Activated CD8-positive, alpha-beta memory T cell treated with anti-CD3 and anti-CD28 coated beads, Interleukin-2, amount 10 ng/mL, durations not matched to agents 7 days and 5 days (primary cell): ENCODE data around the gene TMEM252. TPM values are rescaled to one million over a fixed set of nuclear protein-coding genes. Genes with fewer than 3 reads are reported as not detected.

Experiments
- ATAC-seq: fragments of 150-1000 bp; cut with Tn5 transposase; one replicate; pipeline ENCODE4 v1.10.0; 2021; ENCODE audit warnings: moderate library complexity
- CTCF ChIA-PET: fragments of 350-600 bp; sonication (Branson Sonifier 250); formaldehyde crosslinking; loops from one replicate; lab custom pipeline; 2021; ENCODE audit warnings: antibody characterized with exemption; lab: Charles Lee
- DNase-seq: peaks from one replicate; pipeline ENCODE4 v3.0.0-alpha.2; 2020
- H3K27ac Mint-ChIP-seq: one replicate; pipeline ENCODE4 v1.8.0; 2021; ENCODE audit warnings: mild to moderate bottlenecking, mixed read lengths
- H3K27me3 Mint-ChIP-seq: one replicate; pipeline ENCODE4 v1.8.0; 2021; ENCODE audit warnings: mixed read lengths
- H3K36me3 Mint-ChIP-seq: one replicate; pipeline ENCODE4 v1.8.0; 2021; ENCODE audit warnings: mild to moderate bottlenecking, mixed read lengths
- H3K4me1 Mint-ChIP-seq: one replicate; pipeline ENCODE4 v1.8.0; 2021; ENCODE audit warnings: mixed read lengths
- H3K4me3 Mint-ChIP-seq: one replicate; pipeline ENCODE4 v1.8.0; 2021; ENCODE audit warnings: mild to moderate bottlenecking, moderate library complexity, mixed read lengths
- H3K9me3 Mint-ChIP-seq: one replicate; pipeline ENCODE4 v1.8.0; 2022; ENCODE audit warnings: low read depth, mixed read lengths
- total RNA-seq, 2 experiments: library from RNA; stranded (reverse); gene quantifications; one replicate each; pipeline ENCODE4 v1.2.3, GENCODE V29; 2021

TMEM252 gene
- total RNA-seq, 2 experiments from 2014 or later, result not detected

DNA sequence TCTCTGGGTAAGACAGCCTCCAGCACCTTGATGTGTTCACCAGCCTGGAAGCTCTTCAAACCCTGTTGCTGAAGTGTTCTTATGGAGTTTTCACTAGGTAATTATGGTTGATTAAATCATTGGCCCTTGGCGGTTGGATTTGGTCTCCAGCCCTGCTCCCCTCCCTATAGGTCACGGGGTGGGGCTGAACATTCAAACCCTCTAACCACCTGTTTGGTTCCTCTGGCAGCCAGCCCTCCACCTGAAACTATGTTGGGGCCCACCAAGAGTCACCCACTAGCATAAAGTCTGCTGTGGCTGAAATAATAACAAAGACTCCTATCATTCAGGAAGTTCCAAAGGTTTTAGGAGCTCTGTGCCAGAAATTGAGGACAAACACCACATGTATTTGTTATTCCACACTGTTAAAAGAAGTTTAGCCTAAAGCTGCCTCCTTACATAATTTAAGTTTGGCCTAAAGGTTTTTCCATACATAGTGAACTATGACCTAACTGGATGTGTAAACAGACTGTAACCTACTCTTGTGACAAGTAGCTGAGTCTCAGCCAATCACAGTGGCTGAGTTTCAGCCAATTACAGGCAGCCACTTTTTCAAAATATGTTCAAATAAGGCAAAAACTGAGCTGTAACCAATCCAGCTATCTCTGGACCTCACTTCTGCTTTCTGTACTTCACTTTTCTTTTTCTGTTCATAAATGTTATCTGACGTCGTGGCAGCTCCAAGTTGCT is 34.8 kb downstream of the TMEM252 start:
- H3K9me3 Mint-ChIP-seq, result no peaks in the 10 kb centered on the region
- no peaks in the 10 kb centered on the region for H3K4me1 Mint-ChIP-seq
- DNase-seq (no peak), ATAC-seq (no peak)
- CTCF ChIA-PET, result no interaction called here
- H3K27me3 Mint-ChIP-seq, result no peaks in the 10 kb centered on the region
- no peak overlapping the region for H3K27ac Mint-ChIP-seq
- H3K36me3 Mint-ChIP-seq, result no peaks in the 10 kb centered on the region
- H3K4me3 Mint-ChIP-seq, result no peak overlapping the region

GRCh38 chr9:68502279-68502678 is 38.4 kb downstream of the TMEM252 start:
- no peak overlapping the region for H3K4me3 Mint-ChIP-seq

GRCh38 chr9:68500457-68501381 is 40.0 kb downstream of the TMEM252 start:
- H3K36me3 Mint-ChIP-seq, result no peaks in the 10 kb centered on the region
- H3K27me3 Mint-ChIP-seq, result peaks cover 2% of the 10 kb centered on the region
- CTCF ChIA-PET, result no interaction called here
- H3K4me1 Mint-ChIP-seq, result peaks cover 3% of the 10 kb centered on the region
- no peak for ATAC-seq
- H3K9me3 Mint-ChIP-seq, result no peaks in the 10 kb centered on the region
- DNase-seq, result no peak
- H3K27ac Mint-ChIP-seq, result no peak overlapping the region
- no peak overlapping the region for H3K4me3 Mint-ChIP-seq

More at GRCh38 chr9:68502279-68502678, 38.4 kb downstream of the TMEM252 start:
- Mint-ChIP-seq H3K27ac (no peak overlapping the region), H3K36me3 (no peaks in the 10 kb centered on the region), H3K9me3 (no peaks in the 10 kb centered on the region), H3K4me1 (peaks cover 3% of the 10 kb centered on the region), H3K27me3 (peaks cover 2% of the 10 kb centered on the region)
- DNase-seq (no peak), ATAC-seq (no peak)
- CTCF ChIA-PET, result no interaction called here

- Mint-ChIP-seq H3K27me3 (peaks cover 3% of the 10 kb centered on the region), H3K9me3 (no peaks in the 10 kb centered on the region), H3K27ac (no peak overlapping the region), H3K4me3 (no peak overlapping the region), H3K36me3 (no peaks in the 10 kb centered on the region), H3K4me1 (peaks cover 3% of the 10 kb centered on the region)
- no peak for DNase-seq
- no peak for ATAC-seq
- CTCF ChIA-PET, result no interaction called here
Observed at GRCh38 chr9:68498816-68499215, 41.9 kb downstream of the TMEM252 start.

- Mint-ChIP-seq H3K27me3 (peaks cover 6% of the 10 kb centered on the region), H3K36me3 (no peaks in the 10 kb centered on the region), H3K4me1 (peaks cover 3% of the 10 kb centered on the region), H3K9me3 (no peaks in the 10 kb centered on the region), H3K4me3 (no peak overlapping the region), H3K27ac (no peak overlapping the region)
- CTCF ChIA-PET, result no interaction called here
- ATAC-seq (no peak), DNase-seq (no peak)
Observed at GRCh38 chr9:68497629-68498028, 43.1 kb downstream of the TMEM252 start.

- H3K9me3 Mint-ChIP-seq, result no peaks in the 10 kb centered on the region
- CTCF ChIA-PET, result no interaction called here
- peaks cover 6% of the 10 kb centered on the region for H3K27me3 Mint-ChIP-seq
- DNase-seq, result no peak
- no peak for ATAC-seq
- no peak overlapping the region for H3K4me3 Mint-ChIP-seq
- peaks cover 3% of the 10 kb centered on the region for H3K4me1 Mint-ChIP-seq
- H3K36me3 Mint-ChIP-seq, result no peaks in the 10 kb centered on the region
- no peak overlapping the region for H3K27ac Mint-ChIP-seq
Observed at GRCh38 chr9:68496356-68496755, 44.3 kb downstream of the TMEM252 start.

- H3K4me1 Mint-ChIP-seq, result peaks cover 3% of the 10 kb centered on the region
Observed at GRCh38 chr9:68495247-68495646, 45.4 kb downstream of the TMEM252 start.

DNA sequence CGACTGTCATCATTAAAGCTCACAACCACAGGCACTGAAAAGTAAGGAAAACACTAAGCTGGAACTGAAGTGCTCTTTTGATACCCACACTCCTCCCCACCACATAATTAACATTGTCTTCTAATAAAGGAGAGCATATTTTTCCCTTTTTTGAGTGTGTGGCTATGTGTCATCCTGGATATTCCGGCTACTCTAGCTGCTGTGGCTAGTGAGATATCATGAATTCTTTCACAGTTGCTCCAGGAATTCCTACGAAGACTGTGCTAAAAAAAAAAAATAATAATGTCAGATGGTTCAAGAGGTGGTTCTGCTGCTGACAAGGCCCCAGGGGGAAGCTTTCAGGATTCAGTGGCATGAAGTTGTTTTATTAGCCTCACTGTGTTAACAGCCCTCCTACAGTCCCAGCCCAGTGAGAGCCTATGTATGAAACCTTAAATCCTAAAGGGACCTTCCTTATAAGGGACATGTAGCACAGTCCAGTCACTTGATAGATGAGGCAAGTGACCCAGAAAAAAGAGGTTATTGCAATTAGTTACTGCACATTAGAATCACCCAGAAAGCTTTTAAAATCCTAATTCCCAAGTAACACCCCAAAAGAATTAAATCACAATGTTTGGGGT is 46.6 kb downstream of the TMEM252 start:
- peaks cover 3% of the 10 kb centered on the region for H3K4me1 Mint-ChIP-seq
- no peak for DNase-seq
- no peaks in the 10 kb centered on the region for H3K9me3 Mint-ChIP-seq
- H3K27me3 Mint-ChIP-seq, result peaks cover 6% of the 10 kb centered on the region
- no peak overlapping the region for H3K4me3 Mint-ChIP-seq
- CTCF ChIA-PET, result interaction anchor here (0.7 kb wide), 1 partner anchor 13 kb away, joined by 3 read pairs; no protein-coding TSS in a partner anchor
- no peaks in the 10 kb centered on the region for H3K36me3 Mint-ChIP-seq
- ATAC-seq, result no peak
- no peak overlapping the region for H3K27ac Mint-ChIP-seq

More at GRCh38 chr9:68495247-68495646, 45.4 kb downstream of the TMEM252 start:
- CTCF ChIA-PET, result interaction anchor here (0.7 kb wide), 1 partner anchor 12 kb away, joined by 3 read pairs; no protein-coding TSS in a partner anchor
- DNase-seq (no peak), ATAC-seq (no peak)
- no peak overlapping the region for H3K27ac Mint-ChIP-seq
- no peaks in the 10 kb centered on the region for H3K36me3 Mint-ChIP-seq
- peaks cover 6% of the 10 kb centered on the region for H3K27me3 Mint-ChIP-seq
- no peak overlapping the region for H3K4me3 Mint-ChIP-seq
- H3K9me3 Mint-ChIP-seq, result no peaks in the 10 kb centered on the region

- Mint-ChIP-seq H3K27ac (no peak overlapping the region), H3K27me3 (peaks cover 6% of the 10 kb centered on the region), H3K36me3 (no peaks in the 10 kb centered on the region), H3K4me3 (no peak overlapping the region), H3K4me1 (no peaks in the 10 kb centered on the region), H3K9me3 (no peaks in the 10 kb centered on the region)
- ATAC-seq (no peak), DNase-seq (no peak)
- CTCF ChIA-PET, result no interaction called here
Observed at GRCh38 chr9:68493541-68493940, 47.1 kb downstream of the TMEM252 start.

DNA sequence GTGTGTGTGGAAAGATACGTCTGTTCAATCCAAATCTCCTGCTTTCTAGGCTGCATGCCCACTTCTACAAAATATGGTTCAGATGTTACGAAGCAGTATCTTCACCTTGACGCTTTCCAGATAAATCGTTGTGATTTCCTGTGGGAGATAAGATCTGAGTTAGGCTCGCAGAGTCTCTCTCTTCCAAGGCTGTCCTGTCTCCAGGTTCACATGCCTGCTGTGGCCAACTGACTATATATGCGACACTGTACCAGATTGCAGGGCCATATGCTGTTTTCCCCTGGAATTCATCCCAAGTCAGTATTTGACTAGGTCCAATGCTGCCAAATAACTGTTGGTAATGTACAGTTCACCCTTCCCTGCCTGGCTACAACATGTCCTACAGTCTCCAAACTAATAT is 47.9 kb downstream of the TMEM252 start:
- ATAC-seq (no peak), DNase-seq (no peak)
- no peaks in the 10 kb centered on the region for H3K4me1 Mint-ChIP-seq
- no peaks in the 10 kb centered on the region for H3K36me3 Mint-ChIP-seq
- H3K27me3 Mint-ChIP-seq, result peaks cover 6% of the 10 kb centered on the region
- H3K27ac Mint-ChIP-seq, result no peak overlapping the region
- CTCF ChIA-PET, result no interaction called here
- H3K9me3 Mint-ChIP-seq, result no peaks in the 10 kb centered on the region
- H3K4me3 Mint-ChIP-seq, result no peak overlapping the region

DNA sequence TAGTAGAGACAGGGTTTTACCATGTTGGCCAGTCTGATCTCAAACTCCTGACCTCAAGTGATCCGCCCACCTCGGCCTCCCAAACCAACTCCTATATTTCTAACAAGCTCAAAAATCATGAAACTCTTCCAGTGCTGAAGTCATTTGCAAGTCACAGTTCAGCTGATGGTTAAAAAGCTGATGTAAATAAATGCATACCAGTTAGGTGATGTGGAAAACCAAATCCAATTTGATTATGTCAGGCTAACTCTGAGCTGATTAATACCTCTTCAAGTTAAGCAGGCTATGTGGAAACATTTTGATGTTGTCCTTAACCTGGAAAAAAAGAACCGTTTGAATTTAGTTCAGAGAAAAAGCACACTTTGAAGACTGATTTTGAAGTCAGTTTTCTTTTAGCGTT is 51.0 kb downstream of the TMEM252 start:
- Mint-ChIP-seq H3K4me1 (no peaks in the 10 kb centered on the region), H3K9me3 (peaks cover 4% of the 10 kb centered on the region), H3K27me3 (peaks cover 4% of the 10 kb centered on the region), H3K27ac (no peak overlapping the region), H3K36me3 (no peaks in the 10 kb centered on the region), H3K4me3 (no peak overlapping the region)
- ATAC-seq, result no peak
- no peak for DNase-seq
- CTCF ChIA-PET, result no interaction called here

DNA sequence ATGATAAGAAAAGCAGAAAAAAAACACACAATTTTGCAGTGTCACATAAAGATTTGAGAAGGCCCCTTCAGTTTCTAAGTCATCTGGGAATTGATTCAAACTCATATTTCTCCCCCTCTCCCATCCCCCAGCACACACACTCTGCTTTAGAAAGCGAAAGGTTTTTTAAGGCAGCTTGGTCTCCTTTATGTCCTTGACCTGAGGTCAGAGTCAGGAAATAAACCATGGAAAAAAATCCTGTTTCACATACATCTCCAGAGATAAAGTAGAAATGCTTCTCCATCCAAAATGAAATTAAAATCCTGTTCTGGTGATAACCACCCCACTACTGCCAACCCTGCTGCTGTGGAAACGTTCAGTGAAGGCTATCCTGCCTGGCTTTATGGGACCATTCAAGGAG is 52.6 kb downstream of the TMEM252 start:
- no peaks in the 10 kb centered on the region for H3K27me3 Mint-ChIP-seq
- H3K36me3 Mint-ChIP-seq, result no peaks in the 10 kb centered on the region
- H3K9me3 Mint-ChIP-seq, result peaks cover 4% of the 10 kb centered on the region
- H3K4me3 Mint-ChIP-seq, result no peak overlapping the region
- DNase-seq (no peak), ATAC-seq (no peak)
- H3K27ac Mint-ChIP-seq, result no peak overlapping the region
- CTCF ChIA-PET, result no interaction called here
- H3K4me1 Mint-ChIP-seq, result no peaks in the 10 kb centered on the region
